Testis (tissue), 2 donors: ENCODE data around the gene KCNA2.

Experiments
- CTCF ChIP-seq, 3 experiments: fragments of 450-650 bp in 2 of 3; fragments of 200-600 bp in 1 of 3; sonication (generic) in 1 of 3; IDR thresholded peaks; one replicate each; pipeline ENCODE4 v1.5.1; 2016 to 2019; ENCODE audit warnings: antibody characterized with exemption in 3 of 3, mild to moderate bottlenecking in 2 of 3, moderate library complexity in 1 of 3
- POLR2A ChIP-seq: fragments of 450-650 bp; IDR thresholded peaks from one replicate; pipeline ENCODE4 v1.6.1; 2017; ENCODE audit warnings: antibody characterized with exemption, mild to moderate bottlenecking, moderate library complexity

- TF ChIP-seq CTCF (IDR thresholded peaks at IDR 0.05) (no peak), POLR2A (no peak)
Measured at GRCh38 chr1:110573314-110573713, 32.8 kb downstream of the KCNA2 start.
